Stimulated activated naive CD8-positive, alpha-beta T cell treated with anti-CD3 and anti-CD28 coated beads, Interleukin-15, Interleukin-2, amounts not matched to agents 100 U/mL and 50 U/mL, for 24 hours (primary cell): ENCODE data around the gene KCNQ1OT1.

Experiments
- ATAC-seq: fragments of 150-1000 bp; cut with Tn5 transposase; one replicate; pipeline ENCODE4 v1.10.0; 2021
- DNase-seq: peaks from one replicate; pipeline ENCODE4 v3.0.0; 2021

Gene KCNQ1OT1

DNA sequence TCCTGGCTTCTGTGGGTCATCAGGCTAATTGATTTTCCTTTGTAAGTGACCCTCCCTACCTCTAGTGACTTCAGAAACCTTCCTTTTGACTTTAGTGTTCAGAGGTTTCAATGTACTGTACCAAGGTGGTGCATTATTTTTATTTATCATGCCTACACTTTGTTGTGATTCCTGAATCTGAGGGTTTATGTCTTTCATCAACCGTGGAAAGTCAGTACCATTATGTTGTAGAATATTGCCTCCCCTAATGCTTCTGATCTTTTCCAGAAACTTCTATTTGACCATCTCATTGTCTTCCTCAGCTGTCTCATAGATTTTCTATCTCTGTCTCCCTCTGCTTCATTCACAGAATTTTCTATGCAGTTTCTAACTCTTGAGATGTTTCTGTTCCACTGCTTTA, 105.5 kb downstream of the KCNQ1OT1 start:
- ATAC-seq (no peak), DNase-seq (no peak)

GRCh38 chr11:2593393-2593950, 106.3 kb downstream of the KCNQ1OT1 start:
- peak; percentile 24 for ATAC-seq
- no peak for DNase-seq

DNA sequence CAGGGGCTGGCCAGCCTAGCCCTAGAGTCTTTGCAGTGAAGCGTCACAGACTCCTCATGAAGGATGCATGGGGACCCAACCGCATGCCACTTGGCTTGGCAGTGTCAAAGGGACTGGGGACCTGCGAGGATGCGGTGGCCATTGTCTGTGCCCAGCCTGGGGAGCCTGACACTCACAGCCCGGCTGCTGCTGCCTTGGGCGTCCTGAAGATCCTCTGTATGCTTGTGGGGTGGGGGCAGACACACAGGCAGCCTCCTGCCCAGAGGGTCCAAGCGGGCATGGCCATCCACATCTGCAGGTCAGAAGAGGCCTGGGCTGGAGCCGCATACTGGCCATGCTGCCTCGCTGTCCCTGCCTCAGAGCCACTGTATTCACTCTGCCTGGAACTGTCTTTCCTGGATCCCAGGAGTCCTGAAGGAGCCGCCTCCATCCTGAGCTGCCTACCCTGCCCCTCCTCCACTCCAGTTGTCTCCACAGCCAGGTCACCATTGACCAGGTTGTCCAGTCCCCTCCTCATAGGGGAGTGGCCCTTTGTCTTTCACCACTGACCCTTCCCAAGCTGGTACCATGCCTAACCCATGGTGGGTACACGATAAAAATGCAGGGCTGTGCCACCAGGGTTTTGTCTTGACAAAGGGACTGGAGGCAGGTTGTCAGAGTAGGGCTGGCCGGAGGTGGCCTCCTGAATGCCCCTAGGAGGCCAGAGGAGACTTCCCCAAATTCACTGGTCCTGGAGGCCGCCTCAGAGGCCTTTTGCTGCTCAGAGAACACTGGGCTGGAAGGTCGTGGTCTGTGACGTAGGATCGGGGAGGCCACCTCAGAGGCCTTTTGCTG, 107.0 kb downstream of the KCNQ1OT1 start:
- ATAC-seq: no peak
- DNase-seq: no peak

GRCh38 chr11:2591805-2592204, 108.0 kb downstream of the KCNQ1OT1 start:
- DNase-seq: no peak

DNA sequence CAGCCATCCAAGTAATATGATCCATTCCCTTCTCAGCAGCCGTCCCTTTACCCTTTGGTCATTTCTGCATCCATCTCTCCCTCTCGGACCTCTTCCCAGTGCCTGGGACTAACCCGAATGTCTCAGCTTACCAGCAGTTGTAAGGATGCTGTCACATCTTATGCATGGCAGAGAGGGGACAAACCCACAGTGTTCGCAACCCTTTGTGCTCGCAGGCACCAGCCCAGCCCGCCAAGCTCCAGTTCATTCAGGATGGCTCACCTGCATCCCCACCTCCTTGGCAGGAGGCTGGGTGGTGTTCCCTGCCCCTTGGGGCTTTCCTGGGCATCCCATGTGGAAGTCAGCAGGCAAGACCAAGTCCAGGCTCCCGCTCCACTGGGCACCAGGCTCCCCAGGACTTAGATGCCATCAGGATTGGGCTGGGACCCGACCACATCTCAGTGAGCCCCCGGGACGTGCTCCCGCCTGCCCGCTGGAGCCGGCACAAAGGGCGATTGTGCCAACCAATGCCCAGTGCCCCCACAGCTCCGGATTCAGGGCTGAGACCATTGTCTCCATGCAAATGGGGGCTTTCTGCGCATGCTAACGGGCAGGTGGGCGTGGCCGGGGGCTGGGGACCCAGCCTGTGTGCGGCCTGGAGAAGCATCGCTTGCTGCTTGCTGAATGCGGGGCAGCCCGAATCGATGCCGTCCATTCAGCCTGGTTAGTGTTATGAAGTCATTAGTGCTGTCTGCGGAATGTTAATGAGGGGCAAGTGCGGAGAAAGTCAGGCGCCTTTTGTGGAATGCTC, 108.6 kb downstream of the KCNQ1OT1 start:
- DNase-seq (no peak), ATAC-seq (no peak)

More at GRCh38 chr11:2591805-2592204, 108.0 kb downstream of the KCNQ1OT1 start:
- no peak for ATAC-seq

- ATAC-seq (no peak), DNase-seq (no peak)
These were observed 109.4 kb downstream of the KCNQ1OT1 start for GRCh38 chr11:2590131-2590964.

- no peak for DNase-seq
- no peak for ATAC-seq
These were observed 110.3 kb downstream of the KCNQ1OT1 start for GRCh38 chr11:2589538-2589934.

DNA sequence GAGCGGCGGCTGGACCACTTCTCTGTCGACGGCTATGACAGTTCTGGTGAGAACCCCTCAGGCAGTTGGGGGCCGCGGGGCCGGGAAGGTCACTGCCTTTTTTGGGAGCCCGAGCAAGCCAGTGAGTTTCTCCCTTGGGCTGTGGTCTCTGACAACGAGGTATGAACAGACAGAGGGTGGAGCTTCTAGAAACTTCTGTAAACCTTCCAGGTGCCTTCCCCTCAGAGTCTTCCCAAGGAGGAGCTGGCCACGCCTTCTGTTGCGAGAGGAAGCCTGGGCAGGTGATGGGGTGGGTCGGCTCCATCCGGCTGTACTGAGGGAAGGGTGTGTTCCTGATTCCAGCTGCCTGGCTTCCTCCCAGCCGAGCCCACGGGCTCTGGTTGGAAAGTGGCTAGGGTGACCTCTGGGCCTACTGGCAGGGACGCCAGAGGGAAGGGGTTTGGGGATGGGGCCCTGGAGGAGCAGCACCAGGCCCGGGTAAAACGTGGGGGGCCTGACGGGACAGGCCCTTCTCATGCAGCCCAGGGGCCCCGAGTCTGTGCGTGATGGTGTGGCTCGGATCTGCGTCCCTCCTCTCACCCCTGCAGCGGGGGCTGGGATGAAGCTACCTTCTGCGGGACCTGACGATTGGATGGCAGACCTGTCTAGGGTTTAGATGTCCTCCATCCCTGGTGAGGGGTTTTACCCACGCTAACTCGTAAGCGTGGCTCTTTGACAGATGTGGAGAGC, 110.8 kb downstream of the KCNQ1OT1 start:
- no peak for ATAC-seq
- no peak for DNase-seq

DNA sequence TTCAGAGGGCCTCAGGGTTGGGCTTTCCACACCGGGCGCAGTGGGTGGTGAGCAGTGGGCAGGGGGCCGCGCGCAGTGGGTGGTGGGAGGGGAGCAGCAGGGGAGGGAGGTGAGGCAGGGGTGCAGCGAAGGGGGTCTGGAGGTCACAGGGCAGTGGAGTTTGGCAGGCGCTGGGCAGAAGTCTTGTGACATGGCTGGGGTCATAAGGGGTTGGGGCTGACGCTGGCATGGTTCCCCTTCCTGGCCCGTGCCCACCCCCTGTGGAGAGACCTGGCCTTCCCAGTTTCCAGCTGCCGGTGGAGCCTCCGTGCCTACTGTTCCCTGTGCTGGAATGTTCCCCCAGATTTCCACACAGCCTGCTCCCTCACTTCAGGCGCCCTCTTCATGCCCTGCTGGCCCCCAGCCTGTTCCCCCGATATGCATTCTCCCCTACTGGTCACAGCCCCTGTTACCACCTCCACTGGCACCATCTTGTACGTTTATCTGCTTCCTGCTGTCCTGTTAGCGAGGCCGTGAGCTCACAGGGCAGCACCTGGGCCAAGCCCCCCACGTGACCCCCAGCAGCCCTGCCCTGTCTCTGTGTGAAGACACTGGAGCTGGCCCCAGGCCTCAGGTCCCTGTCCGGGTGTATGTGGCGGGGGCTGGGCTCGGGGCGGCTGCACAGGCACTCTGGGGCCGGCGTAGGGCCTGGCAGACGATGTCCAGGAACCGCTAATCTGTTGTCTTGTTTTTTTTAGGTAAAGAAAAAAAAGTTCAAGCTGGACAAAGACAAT, 111.6 kb downstream of the KCNQ1OT1 start:
- no peak for DNase-seq
- ATAC-seq: no peak

- ATAC-seq: no peak
- no peak for DNase-seq
These were observed 112.5 kb downstream of the KCNQ1OT1 start for GRCh38 chr11:2587132-2587930.

DNA sequence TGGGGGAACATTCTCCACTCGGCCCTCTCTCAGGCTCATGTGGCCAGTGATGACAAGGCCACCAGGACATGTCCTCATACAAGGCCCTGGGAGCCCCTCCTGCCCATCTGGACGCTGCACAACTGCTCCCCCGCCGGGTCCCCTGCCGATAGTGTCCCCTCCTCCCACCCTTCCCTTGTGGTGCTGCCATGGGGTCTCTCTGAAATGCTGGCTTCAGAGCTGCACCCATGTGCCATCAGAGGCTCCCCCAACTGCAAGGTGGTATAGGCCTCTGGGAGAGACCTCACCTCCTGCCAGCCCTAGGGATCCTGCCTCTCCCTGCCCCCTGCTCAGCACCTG, 113.0 kb downstream of the KCNQ1OT1 start:
- ATAC-seq: no peak
- no peak for DNase-seq

DNA sequence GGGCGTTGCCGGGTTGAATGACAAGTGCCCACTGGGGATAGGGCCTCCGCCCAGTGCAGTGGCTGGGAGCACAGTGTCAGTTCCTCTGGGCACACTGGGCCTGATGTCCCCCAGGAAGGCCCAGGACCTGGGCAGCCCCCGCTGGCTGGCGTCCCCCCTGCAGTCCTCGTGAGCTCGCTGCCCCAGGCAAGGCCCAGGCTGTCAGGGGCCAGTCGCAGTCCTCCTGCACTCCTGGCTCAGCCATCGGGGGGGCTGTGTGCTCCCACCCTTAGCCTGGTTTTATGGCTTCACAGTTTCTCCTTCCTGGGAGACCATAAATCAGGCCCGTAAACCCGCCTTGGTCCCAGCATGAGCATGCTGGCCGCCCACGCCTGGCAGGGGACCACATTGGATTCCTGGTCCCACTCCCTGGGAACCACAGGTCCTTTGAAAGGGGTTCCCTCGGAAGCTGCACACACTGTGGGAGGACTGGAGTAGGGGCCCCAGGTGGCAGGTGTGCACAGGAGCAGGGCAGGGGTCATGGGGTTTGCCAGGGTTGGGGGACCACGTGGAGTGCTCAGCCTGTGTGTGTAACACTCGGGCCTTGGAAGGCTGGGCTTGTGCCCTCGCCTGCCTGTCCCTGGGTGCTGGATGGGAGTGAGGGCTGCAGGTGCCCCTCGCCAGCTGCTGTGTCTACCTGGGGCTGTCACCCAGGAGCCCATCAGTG, 113.6 kb downstream of the KCNQ1OT1 start:
- DNase-seq: no peak
- no peak for ATAC-seq

DNA sequence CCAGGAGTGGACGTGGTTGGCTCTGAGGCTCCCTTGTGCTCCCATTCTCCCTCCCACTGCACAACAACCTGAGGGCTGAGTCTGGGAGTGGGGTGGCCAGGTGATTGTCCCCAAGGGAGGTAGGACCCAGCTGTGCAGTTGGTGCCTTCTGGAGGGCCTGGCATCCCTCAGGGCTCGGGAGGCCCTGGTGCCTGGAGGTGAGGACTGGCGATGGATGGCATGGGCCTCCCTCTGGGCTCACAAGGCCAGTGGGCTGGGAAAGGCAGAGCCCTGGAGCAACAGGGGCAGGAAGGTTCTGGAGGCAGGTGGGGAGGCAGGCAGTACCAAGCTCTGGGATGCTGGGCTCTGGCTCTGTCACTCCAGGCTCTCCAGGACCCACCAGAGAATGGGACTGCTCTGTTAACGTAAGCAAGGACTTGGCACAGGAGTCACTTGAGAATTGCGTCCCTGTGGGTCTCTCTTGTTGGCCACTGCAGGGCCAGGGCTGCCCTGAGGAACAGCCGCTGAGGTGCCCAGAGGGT, 114.2 kb downstream of the KCNQ1OT1 start:
- DNase-seq (no peak), ATAC-seq (no peak)

GRCh38 chr11:2584812-2585565, 114.8 kb downstream of the KCNQ1OT1 start:
- DNase-seq (no peak), ATAC-seq (no peak)

DNA sequence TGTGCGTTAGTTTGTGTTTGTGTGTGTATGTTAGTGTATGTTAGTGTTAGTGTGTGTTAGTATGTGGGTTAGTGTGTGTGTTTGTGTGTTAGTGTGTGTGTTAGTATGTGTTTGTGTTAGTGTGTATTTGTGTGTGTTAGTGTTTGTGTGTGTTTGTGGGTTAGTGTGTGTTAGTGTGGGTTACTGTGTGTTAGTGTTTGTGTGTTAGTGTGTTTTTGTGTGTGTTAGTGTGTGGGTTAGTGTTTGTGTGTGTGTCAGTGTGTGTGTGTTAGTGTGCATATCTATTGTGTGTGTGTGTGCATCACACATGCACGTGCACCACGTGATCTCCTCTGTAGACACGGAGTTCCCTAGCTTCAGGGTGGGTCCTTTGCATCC, 115.4 kb downstream of the KCNQ1OT1 start:
- ATAC-seq: no peak
- DNase-seq: no peak

DNA sequence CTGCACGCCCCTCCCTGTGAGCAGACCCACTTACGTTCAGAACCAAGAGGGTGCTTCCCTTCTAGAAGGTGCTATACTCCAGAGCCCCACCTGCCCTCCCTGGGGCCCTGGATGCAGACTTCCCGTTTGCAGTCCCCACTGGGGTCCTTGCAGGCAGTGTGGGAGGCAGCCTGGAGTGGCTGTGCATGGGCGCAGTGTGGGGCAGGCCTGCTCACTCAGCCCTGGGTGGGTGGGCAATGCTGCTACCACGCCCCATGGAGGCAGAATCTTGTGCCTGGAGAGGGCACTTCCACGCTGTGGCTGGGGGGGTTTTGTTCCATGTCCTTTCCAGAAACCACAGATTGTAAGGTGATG, 116.2 kb downstream of the KCNQ1OT1 start:
- DNase-seq (no peak), ATAC-seq (no peak)

DNA sequence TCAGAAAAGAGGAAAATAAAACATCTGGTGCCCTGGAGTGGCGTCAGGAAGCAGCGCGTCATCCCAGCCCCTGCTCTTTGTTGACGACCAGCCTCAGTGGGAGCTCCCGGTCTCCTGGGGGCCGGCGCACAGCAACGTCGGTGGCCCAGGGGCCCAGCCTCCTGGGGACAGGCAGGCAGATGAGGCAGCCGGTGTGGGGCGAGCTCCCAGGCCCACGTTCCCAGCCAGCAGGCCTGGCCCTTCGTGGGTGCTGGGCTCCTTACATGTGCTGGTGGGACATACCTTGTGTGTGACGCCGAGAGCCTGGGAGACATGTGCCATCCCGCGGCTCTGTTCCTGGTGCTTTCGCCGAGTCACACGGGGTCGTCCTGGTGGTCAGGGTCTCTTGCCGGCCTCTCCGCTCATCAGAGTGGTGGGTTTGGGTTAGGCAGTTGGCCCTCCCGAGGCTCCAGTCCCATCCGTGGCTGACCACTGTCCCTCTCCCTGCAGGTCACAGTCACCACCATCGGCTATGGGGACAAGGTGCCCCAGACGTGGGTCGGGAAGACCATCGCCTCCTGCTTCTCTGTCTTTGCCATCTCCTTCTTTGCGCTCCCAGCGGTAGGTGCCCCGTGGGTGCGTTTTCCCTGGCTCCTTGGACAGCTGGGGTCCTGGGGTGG, 116.7 kb downstream of the KCNQ1OT1 start:
- DNase-seq (no peak), ATAC-seq (no peak)

- no peak for ATAC-seq
- no peak for DNase-seq
These were observed 117.3 kb downstream of the KCNQ1OT1 start for GRCh38 chr11:2582351-2582945.
